ENCODE data around the gene NXPH3. TPM values are rescaled to one million over a fixed set of nuclear protein-coding genes. Genes with fewer than 3 reads are reported as not detected.

Gene NXPH3
- total and polyA plus RNA-seq, 2 experiments from 2014 or later: 0.77 to 1.2 TPM

GRCh38 chr17:49530118-49530517 lies 45.6 kb upstream of the NXPH3 start:
- Histone ChIP-seq H3K9me2 (replicated peaks; ENCODE audit: insufficient read depth) (no peaks in the 10 kb centered on the region), H3K36me3 (replicated peaks; ENCODE audit: insufficient read depth, low read depth) (no peaks in the 10 kb centered on the region), H3K4me2 (no peak overlapping the region), H3K4me1 (ENCODE audit: insufficient read depth) (no peaks in the 10 kb centered on the region), H3K27me3 (no peaks in the 10 kb centered on the region), H3K27ac (no peak overlapping the region), H3K4me3 (no peak overlapping the region), H3K79me2 (no peaks in the 10 kb centered on the region), H3K9me3 (ENCODE audit: low read depth) (no peaks in the 10 kb centered on the region), H2AFZ (no peak overlapping the region), H4K20me1 (ENCODE audit: insufficient read depth, poor library complexity, severe bottlenecking) (no peaks in the 10 kb centered on the region)
- TF ChIP-seq CTCF (IDR thresholded peaks at IDR 0.05; ENCODE audit: poor library complexity): no peak
- 89% methylated on average over 1 of the region's 1 CpG for WGBS (ENCODE audit: low lambda C conversion rate, missing lambda C conversion rate)
- no peak for DNase-seq (ENCODE audit: low spot score)

GRCh38 chr17:49543860-49544259 lies 31.8 kb upstream of the NXPH3 start:
- 83% methylated on average over 3 of the region's 3 CpGs for WGBS (ENCODE audit: low lambda C conversion rate, missing lambda C conversion rate)
- no peaks in the 10 kb centered on the region for H3K4me1 ChIP-seq (ENCODE audit: insufficient read depth)
- no peaks in the 10 kb centered on the region for H4K20me1 ChIP-seq (ENCODE audit: insufficient read depth, poor library complexity, severe bottlenecking)
- no peaks in the 10 kb centered on the region for H3K27me3 ChIP-seq
- H3K4me3 ChIP-seq: no peak overlapping the region
- no peaks in the 10 kb centered on the region for H3K36me3 ChIP-seq (replicated peaks; ENCODE audit: insufficient read depth, low read depth)
- H3K4me2 ChIP-seq: no peak overlapping the region
- no peak overlapping the region for H3K27ac ChIP-seq
- no peak for DNase-seq (ENCODE audit: low spot score)
- no peaks in the 10 kb centered on the region for H3K9me2 ChIP-seq (replicated peaks; ENCODE audit: insufficient read depth)
- no peak overlapping the region for H2AFZ ChIP-seq
- no peaks in the 10 kb centered on the region for H3K79me2 ChIP-seq
- TF ChIP-seq CTCF (IDR thresholded peaks at IDR 0.05; ENCODE audit: poor library complexity): no peak
- no peak for TF ChIP-seq EZH2phosphoT487 (IDR thresholded peaks at IDR 0.05; ENCODE audit: low read depth, severe bottlenecking, unreplicated experiment)
- H3K9me3 ChIP-seq (ENCODE audit: low read depth): no peaks in the 10 kb centered on the region

GRCh38 chr17:49545007-49545660 lies 30.5 kb upstream of the NXPH3 start:
- Histone ChIP-seq H3K27me3 (no peaks in the 10 kb centered on the region), H3K4me1 (ENCODE audit: insufficient read depth) (no peaks in the 10 kb centered on the region), H3K27ac (no peak overlapping the region), H4K20me1 (ENCODE audit: insufficient read depth, poor library complexity, severe bottlenecking) (no peaks in the 10 kb centered on the region), H3K9me2 (replicated peaks; ENCODE audit: insufficient read depth) (no peaks in the 10 kb centered on the region), H3K36me3 (replicated peaks; ENCODE audit: insufficient read depth, low read depth) (no peaks in the 10 kb centered on the region), H3K4me3 (no peak overlapping the region), H3K4me2 (no peak overlapping the region), H3K79me2 (no peaks in the 10 kb centered on the region), H3K9me3 (ENCODE audit: low read depth) (no peaks in the 10 kb centered on the region), H2AFZ (no peak overlapping the region)
- TF ChIP-seq EZH2phosphoT487 (IDR thresholded peaks at IDR 0.05; ENCODE audit: low read depth, severe bottlenecking, unreplicated experiment) (no peak), EZH2 (IDR thresholded peaks at IDR 0.05; ENCODE audit: borderline replicate concordance) (no peak), CTCF (IDR thresholded peaks at IDR 0.05; ENCODE audit: poor library complexity) (no peak)
- DNase-seq (ENCODE audit: low spot score): no peak
- 58% methylated on average over 8 of the region's 8 CpGs for WGBS (ENCODE audit: low lambda C conversion rate, missing lambda C conversion rate)
